Karpas-422 (cell line): Measurements from ENCODE around the gene ACACB. TPM values are rescaled to one million over a fixed set of nuclear protein-coding genes. Genes with fewer than 3 reads are reported as not detected.

Experiments
- DNase-seq: peaks from one replicate; pipeline ENCODE4 v3.0.0-alpha.2; 2015
- H2AFZ ChIP-seq: fragments of 200-600 bp; sonication (generic); 2 replicates; pipeline ENCODE4 v1.6.1; 2014; ENCODE audit warnings: antibody characterized with exemption, low read length, mixed read lengths
- H3K27ac ChIP-seq: fragments of 200-600 bp; sonication (generic); 2 replicates; pipeline ENCODE4 v1.5.1; 2014; ENCODE audit warnings: mild to moderate bottlenecking, low read length, moderate library complexity
- H3K27me3 ChIP-seq: fragments of 200-600 bp; sonication (generic); 2 replicates; pipeline ENCODE4 v1.6.1; 2014; ENCODE audit warnings: low read length, mixed read lengths
- H3K36me3 ChIP-seq: fragments of 200-600 bp; sonication (generic); 2 replicates; pipeline ENCODE4 v1.6.1; 2014; ENCODE audit warnings: low read length, mixed read lengths; ENCODE audit not compliant: insufficient read depth
- H3K4me1 ChIP-seq: fragments of 200-600 bp; sonication (generic); 2 replicates; pipeline ENCODE4 v1.6.1; 2014; ENCODE audit warnings: mild to moderate bottlenecking, low read length, mixed read lengths
- H3K4me2 ChIP-seq: fragments of 200-600 bp; sonication (generic); 2 replicates; pipeline ENCODE4 v1.6.1; 2014; ENCODE audit warnings: low read length, low read depth, mild to moderate bottlenecking; ENCODE audit not compliant: poor library complexity, severe bottlenecking
- H3K4me3 ChIP-seq: fragments of 200-600 bp; sonication (generic); 2 replicates; pipeline ENCODE4 v1.5.1; 2014; ENCODE audit warnings: mild to moderate bottlenecking, antibody characterized with exemption, low read length, mixed read lengths
- H3K79me2 ChIP-seq: fragments of 200-600 bp; sonication (generic); 2 replicates; pipeline ENCODE4 v1.6.1; 2014; ENCODE audit warnings: mild to moderate bottlenecking, low read length, mixed read lengths
- H3K9ac ChIP-seq: fragments of 200-600 bp; sonication (generic); 2 replicates; pipeline ENCODE4 v1.6.0; 2014; ENCODE audit warnings: low read length
- H3K9me2 ChIP-seq: fragments of 200-600 bp; sonication (generic), shearing (Covaris generic); replicated peaks from 2 replicates; pipeline ENCODE4 v1.6.0; 2014; ENCODE audit warnings: mild to moderate bottlenecking, low read length, moderate library complexity; ENCODE audit not compliant: insufficient read depth
- H3K9me3 ChIP-seq: fragments of 300-700, 200-600 bp; sonication (generic); 2 replicates; pipeline ENCODE4 v1.6.1; 2014; ENCODE audit warnings: low read length, mixed read lengths
- H4K20me1 ChIP-seq: fragments of 200-600 bp; sonication (generic); 2 replicates; pipeline ENCODE4 v1.6.1; 2014; ENCODE audit warnings: mild to moderate bottlenecking, antibody characterized with exemption, low read length, low read depth; ENCODE audit not compliant: insufficient read depth
- total RNA-seq: library from RNA; depleted of rRNA; stranded (reverse); fragments of >200 nt; shearing (Covaris generic); gene quantifications from 2 replicates; pipeline ENCODE4 v1.2.3, GENCODE V29; 2014; ENCODE audit warnings: low replicate concordance

ACACB gene
- total RNA-seq, 1 experiment from 2014 or later: 6.5 TPM

GRCh38 chr12:109269428-109269827 is 153.0 kb downstream of the ACACB start:
- Histone ChIP-seq H2AFZ (no peak overlapping the region), H4K20me1 (no peaks in the 10 kb centered on the region), H3K4me1 (peaks cover under 1% of the 10 kb centered on the region; the same call in 1 of the 2 replicates), H3K4me3 (no peak overlapping the region), H3K27ac (no peak overlapping the region), H3K9me2 (no peaks in the 10 kb centered on the region), H3K27me3 (no peaks in the 10 kb centered on the region), H3K79me2 (no peaks in the 10 kb centered on the region), H3K9me3 (no peaks in the 10 kb centered on the region), H3K9ac (no peak overlapping the region), H3K36me3 (no peaks in the 10 kb centered on the region), H3K4me2 (no peak overlapping the region)
- no peak for DNase-seq

- no peak overlapping the region for H3K4me2 ChIP-seq
- H4K20me1 ChIP-seq: no peaks in the 10 kb centered on the region
- no peak overlapping the region for H3K27ac ChIP-seq
- H2AFZ ChIP-seq: no peak overlapping the region
- H3K9ac ChIP-seq: no peak overlapping the region
- no peaks in the 10 kb centered on the region for H3K4me1 ChIP-seq
- H3K36me3 ChIP-seq: no peaks in the 10 kb centered on the region
- no peaks in the 10 kb centered on the region for H3K27me3 ChIP-seq
- H3K9me2 ChIP-seq: no peaks in the 10 kb centered on the region
- no peaks in the 10 kb centered on the region for H3K79me2 ChIP-seq
- no peak overlapping the region for H3K4me3 ChIP-seq
- no peaks in the 10 kb centered on the region for H3K9me3 ChIP-seq
- DNase-seq: no peak
Measured at GRCh38 chr12:109270494-109270893, 154.1 kb downstream of the ACACB start.

DNA sequence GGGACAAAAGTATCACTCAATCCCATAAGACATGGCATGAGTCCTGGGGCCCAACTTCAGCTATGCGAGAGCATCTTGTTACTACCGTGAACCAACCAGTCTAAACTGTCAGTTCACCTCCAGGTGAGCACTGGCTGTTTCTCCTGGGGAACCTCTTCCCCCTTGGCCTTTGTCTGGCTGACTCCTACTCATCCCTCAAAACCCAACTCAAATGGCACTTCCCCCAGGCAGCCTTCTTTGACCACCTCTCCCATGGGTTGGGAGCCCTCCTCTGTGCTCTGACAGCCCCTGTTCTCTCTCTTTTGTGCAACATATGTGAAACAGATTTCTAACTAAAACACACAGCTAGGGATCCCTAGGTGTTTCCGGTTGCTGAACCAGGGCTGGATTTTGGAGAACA is 155.0 kb downstream of the ACACB start:
- H3K4me2 ChIP-seq: no peak overlapping the region
- H3K4me3 ChIP-seq: no peak overlapping the region
- DNase-seq: no peak
- no peaks in the 10 kb centered on the region for H3K9me2 ChIP-seq
- H4K20me1 ChIP-seq: no peaks in the 10 kb centered on the region
- H3K27ac ChIP-seq: no peak overlapping the region
- H3K9ac ChIP-seq: no peak overlapping the region
- no peaks in the 10 kb centered on the region for H3K9me3 ChIP-seq
- H3K79me2 ChIP-seq: no peaks in the 10 kb centered on the region
- H3K4me1 ChIP-seq: no peaks in the 10 kb centered on the region
- no peaks in the 10 kb centered on the region for H3K36me3 ChIP-seq
- H2AFZ ChIP-seq: no peak overlapping the region
- H3K27me3 ChIP-seq: no peaks in the 10 kb centered on the region

DNA sequence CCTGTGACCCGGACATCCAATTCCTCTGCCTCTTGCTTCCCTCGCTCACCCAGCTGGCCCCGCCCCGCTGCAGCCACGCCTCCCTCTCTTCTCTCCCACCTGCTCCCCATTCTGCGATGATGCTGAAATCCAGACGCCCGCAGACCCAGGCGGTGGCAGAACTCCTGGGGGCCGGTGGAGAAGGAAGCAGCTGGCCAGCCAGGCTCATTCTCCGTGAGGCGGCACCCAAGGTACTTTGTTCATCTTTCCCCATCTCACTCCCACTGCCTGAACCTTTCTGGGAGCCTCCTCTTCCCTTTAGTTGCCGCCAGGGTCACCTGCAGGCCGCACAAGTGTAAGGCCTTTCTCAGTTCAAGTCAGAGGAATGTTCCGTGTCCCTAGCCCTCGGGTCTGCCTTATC is 157.0 kb downstream of the ACACB start:
- Histone ChIP-seq H3K79me2 (no peaks in the 10 kb centered on the region), H3K36me3 (no peaks in the 10 kb centered on the region), H3K4me1 (no peaks in the 10 kb centered on the region), H3K4me2 (no peak overlapping the region), H3K27ac (no peak overlapping the region), H3K9me3 (no peaks in the 10 kb centered on the region), H3K9ac (no peak overlapping the region), H3K27me3 (no peaks in the 10 kb centered on the region), H4K20me1 (no peaks in the 10 kb centered on the region), H3K9me2 (no peaks in the 10 kb centered on the region), H2AFZ (no peak overlapping the region), H3K4me3 (no peak overlapping the region)
- no peak for DNase-seq

DNA sequence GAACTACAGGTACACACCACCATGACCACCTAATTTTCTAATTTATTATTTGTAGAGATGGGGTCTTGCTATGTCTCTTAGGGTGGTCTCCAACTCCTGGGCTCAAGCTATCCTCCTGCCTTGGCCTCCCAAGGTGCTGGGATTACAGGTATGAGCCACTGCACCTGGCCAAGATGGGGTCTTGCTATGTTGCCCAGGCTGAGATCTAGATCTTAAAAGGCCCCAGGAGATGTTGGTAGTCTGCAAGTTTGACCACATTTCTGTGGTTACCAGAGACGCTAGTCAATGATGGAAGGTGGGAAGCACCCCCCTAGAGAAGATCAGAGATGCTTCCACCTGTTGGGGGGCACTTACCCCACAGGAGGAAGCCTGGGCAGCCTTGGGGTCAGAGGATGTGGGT is 158.0 kb downstream of the ACACB start:
- H3K4me2 ChIP-seq: no peak overlapping the region

GRCh38 chr12:109275173-109275572 is 158.8 kb downstream of the ACACB start:
- no peaks in the 10 kb centered on the region for H4K20me1 ChIP-seq
- H3K9me2 ChIP-seq: no peaks in the 10 kb centered on the region
- no peak overlapping the region for H3K9ac ChIP-seq
- no peaks in the 10 kb centered on the region for H3K4me1 ChIP-seq
- H3K36me3 ChIP-seq: no peaks in the 10 kb centered on the region
- H3K4me2 ChIP-seq: no peak overlapping the region
- H3K4me3 ChIP-seq: no peak overlapping the region
- H3K79me2 ChIP-seq: no peaks in the 10 kb centered on the region
- H2AFZ ChIP-seq: no peak overlapping the region
- H3K9me3 ChIP-seq: no peaks in the 10 kb centered on the region
- H3K27me3 ChIP-seq: no peaks in the 10 kb centered on the region
- DNase-seq: no peak
- H3K27ac ChIP-seq: no peak overlapping the region

More for the DNA sequence above, 158.0 kb downstream of the ACACB start:
- Histone ChIP-seq H3K36me3 (no peaks in the 10 kb centered on the region), H3K27ac (no peak overlapping the region), H3K79me2 (no peaks in the 10 kb centered on the region), H2AFZ (no peak overlapping the region), H3K4me3 (no peak overlapping the region), H3K9me3 (no peaks in the 10 kb centered on the region), H4K20me1 (no peaks in the 10 kb centered on the region), H3K9me2 (no peaks in the 10 kb centered on the region), H3K9ac (no peak overlapping the region), H3K27me3 (no peaks in the 10 kb centered on the region), H3K4me1 (no peaks in the 10 kb centered on the region)
- no peak for DNase-seq

- Histone ChIP-seq H4K20me1 (no peaks in the 10 kb centered on the region), H3K9me3 (no peaks in the 10 kb centered on the region), H3K79me2 (no peaks in the 10 kb centered on the region)
Measured at GRCh38 chr12:109276160-109276559, 159.8 kb downstream of the ACACB start.

DNA sequence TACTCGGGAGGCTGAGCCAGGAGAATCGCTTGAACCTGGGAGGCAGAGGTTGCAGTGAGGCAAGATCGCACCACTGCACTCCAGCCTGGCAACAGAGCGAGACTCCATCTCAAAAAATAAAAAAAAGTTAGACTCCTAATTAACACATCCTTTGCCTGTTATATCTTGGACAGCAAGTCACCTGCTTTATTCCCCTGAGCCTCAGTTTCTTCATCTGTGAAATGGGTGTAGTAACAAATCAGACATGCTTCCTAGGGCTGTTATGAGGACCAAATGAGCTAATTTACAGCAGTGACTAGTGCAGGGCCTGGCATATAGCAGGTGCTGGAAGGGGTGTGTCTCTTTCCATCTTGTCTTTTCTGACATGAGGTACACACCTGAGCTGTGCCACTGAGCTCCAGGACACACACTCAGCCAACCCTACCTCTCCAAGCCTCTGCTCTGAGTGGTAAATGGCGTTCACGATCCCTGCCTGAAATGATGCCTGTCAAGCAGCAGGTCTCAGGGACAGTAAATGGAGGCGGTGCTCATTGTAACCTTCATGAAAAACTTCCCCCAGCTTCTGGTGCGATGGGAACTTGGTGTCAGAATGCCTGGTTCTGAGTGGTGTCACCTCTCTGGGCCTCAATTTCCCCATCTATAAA is 161.0 kb downstream of the ACACB start:
- DNase-seq: no peak
- Histone ChIP-seq H3K27ac (no peak overlapping the region), H3K79me2 (no peaks in the 10 kb centered on the region), H4K20me1 (no peaks in the 10 kb centered on the region), H3K4me3 (no peak overlapping the region), H3K4me2 (no peak overlapping the region), H3K9me2 (no peaks in the 10 kb centered on the region), H3K4me1 (no peaks in the 10 kb centered on the region), H3K36me3 (no peaks in the 10 kb centered on the region), H3K9me3 (no peaks in the 10 kb centered on the region), H3K27me3 (no peaks in the 10 kb centered on the region), H2AFZ (no peak overlapping the region), H3K9ac (no peak overlapping the region)

More at GRCh38 chr12:109276160-109276559, 159.8 kb downstream of the ACACB start:
- no peak for DNase-seq
- no peaks in the 10 kb centered on the region for H3K27me3 ChIP-seq
- no peak overlapping the region for H2AFZ ChIP-seq
- H3K36me3 ChIP-seq: no peaks in the 10 kb centered on the region
- no peaks in the 10 kb centered on the region for H3K4me1 ChIP-seq
- H3K9me2 ChIP-seq: no peaks in the 10 kb centered on the region
- H3K9ac ChIP-seq: no peak overlapping the region
- H3K4me2 ChIP-seq: no peak overlapping the region
- H3K27ac ChIP-seq: no peak overlapping the region
- no peak overlapping the region for H3K4me3 ChIP-seq
